GM12891 (cell line): Measurements from ENCODE around the gene CAPN2.

Experiments
- PAX5 ChIP-seq: IDR thresholded peaks from 2 replicates; pipeline ENCODE4 v1.6.1; 2011; ENCODE audit warnings: low read length, moderate library complexity, mild to moderate bottlenecking; ENCODE audit not compliant: insufficient read depth, severe bottlenecking
- POLR2A ChIP-seq: IDR thresholded peaks from 2 replicates; pipeline ENCODE4 v1.6.1; 2011; ENCODE audit warnings: low read depth, low read length, control low read depth
- POLR2AphosphoS5 ChIP-seq: IDR thresholded peaks from 2 replicates; pipeline ENCODE4 v1.6.1; 2011; ENCODE audit warnings: low read depth, low read length, control low read depth
- SPI1 ChIP-seq: IDR thresholded peaks from 2 replicates; pipeline ENCODE4 v1.6.1; 2011; ENCODE audit warnings: low read depth, low read length, control low read depth

- TF ChIP-seq PAX5 (no peak), SPI1 (no peak), POLR2A (no peak), POLR2AphosphoS5 (no peak)
These were observed 11.2 kb upstream of the CAPN2 start for GRCh38 chr1:223700942-223701637.
